Endothelial cell of umbilical vein (primary cell): Measurements from ENCODE around the gene SLAIN2. TPM values are rescaled to one million over a fixed set of nuclear protein-coding genes. Genes with fewer than 3 reads are reported as not detected.

Experiments used
- BruUV-seq: library from RNA; stranded (reverse); fragments of 400-500 nt; replicated peaks from 2 replicates; lab custom pipeline; 2021; lab: Mats Ljungman, UMichigan
- CTCF ChIA-PET: fragments of 300-600, 350-600 bp; sonication (Branson Sonifier 250); formaldehyde crosslinking; loops from one replicate; lab custom pipeline; 2021; ENCODE audit warnings: antibody characterized with exemption, inconsistent platforms; lab: Charles Lee
- POLR2A ChIA-PET: fragments of 300-600, 350-600 bp; sonication (Branson Sonifier 250); formaldehyde crosslinking; loops from one replicate; lab custom pipeline; 2021; ENCODE audit warnings: antibody characterized with exemption, inconsistent platforms; lab: Charles Lee
- DNase-seq: peaks from one replicate; pipeline ENCODE4 v3.0.0-alpha.2; 2011; ENCODE audit warnings: low read depth, low spot score
- FAIRE-seq: peaks from 2 replicates; lab custom pipeline; 2011; peaks lifted over from hg19 to GRCh38; lab: Jason Lieb, UNC
- H2AFZ ChIP-seq: 2 replicates; pipeline ENCODE4 v1.6.0; 2012; ENCODE audit warnings: low read depth, low read length, control low read depth, inconsistent platforms
- H3K27ac ChIP-seq: 2 replicates; pipeline ENCODE4 v1.5.1; 2011; ENCODE audit warnings: low read depth, mild to moderate bottlenecking, control low read depth, low read length, moderate library complexity; ENCODE audit not compliant: insufficient read depth
- H3K27me3 ChIP-seq, 2 experiments: 2 replicates each; pipeline versions ENCODE4 v1.6.0 to v1.6.1; 2011; ENCODE audit warnings: low read length in 2 of 2, mixed read lengths in 1 of 2; ENCODE audit not compliant: control insufficient read depth in 2 of 2, insufficient read depth in 2 of 2
- H3K36me3 ChIP-seq, 2 experiments: 2 replicates in 1 of 2; 3 replicates in 1 of 2; pipeline ENCODE4 v1.5.1; 2011; ENCODE audit warnings: low read length in 2 of 2, mild to moderate bottlenecking in 1 of 2, moderate library complexity in 1 of 2; ENCODE audit not compliant: control insufficient read depth in 2 of 2, insufficient read depth in 2 of 2; ENCODE audit errors: extremely low read depth in 1 of 2
- H3K4me1 ChIP-seq: 3 replicates; pipeline ENCODE4 v1.5.1; 2011; ENCODE audit warnings: mild to moderate bottlenecking, low read length; ENCODE audit not compliant: control insufficient read depth, insufficient read depth; ENCODE audit errors: extremely low read depth
- H3K4me2 ChIP-seq: 2 replicates; pipeline ENCODE4 v1.6.1; 2011; ENCODE audit warnings: low read length, control low read depth, mixed read lengths; ENCODE audit not compliant: insufficient read depth
- H3K4me3 ChIP-seq, 3 experiments: fragments of 200-600 bp in 1 of 3; sonication (generic), shearing (Covaris generic) in 1 of 3; replicated peaks in 1 of 3; 2 replicates each; pipeline ENCODE4 v1.5.1; 2011 to 2016; ENCODE audit warnings: control low read depth in 3 of 3, low read length in 3 of 3, mild to moderate bottlenecking in 2 of 3, inconsistent platforms in 1 of 3, low read depth in 1 of 3, moderate library complexity in 1 of 3; ENCODE audit not compliant: insufficient read depth in 1 of 3
- H3K79me2 ChIP-seq: 2 replicates; pipeline ENCODE4 v1.6.0; 2012; ENCODE audit warnings: low read length, inconsistent platforms; ENCODE audit not compliant: control insufficient read depth, insufficient read depth
- H3K9ac ChIP-seq: replicated peaks from 2 replicates; pipeline ENCODE3; 2011; ENCODE audit warnings: low read length, control low read depth; ENCODE audit not compliant: insufficient read depth; ENCODE audit errors: extremely low read depth
- H3K9me1 ChIP-seq: replicated peaks from 3 replicates; pipeline ENCODE4 v1.6.0; 2011; ENCODE audit warnings: mild to moderate bottlenecking, low read length; ENCODE audit not compliant: control insufficient read depth, insufficient read depth; ENCODE audit errors: extremely low read depth
- H3K9me3 ChIP-seq: replicated peaks from 2 replicates; pipeline ENCODE4 v1.5.1; 2012; ENCODE audit warnings: low read length, inconsistent platforms; ENCODE audit not compliant: control insufficient read depth, insufficient read depth
- H4K20me1 ChIP-seq: replicated peaks from 2 replicates; pipeline ENCODE3; 2011; ENCODE audit warnings: mild to moderate bottlenecking, low read length; ENCODE audit not compliant: control insufficient read depth, insufficient read depth; ENCODE audit errors: extremely low read depth
- EZH2 ChIP-seq: IDR thresholded peaks from 2 replicates; pipeline ENCODE4 v1.6.1; 2012; ENCODE audit warnings: borderline replicate concordance, low read depth, mild to moderate bottlenecking, moderate library complexity, low read length, inconsistent platforms; ENCODE audit not compliant: severe bottlenecking
- FOS ChIP-seq: IDR thresholded peaks from 2 replicates; pipeline ENCODE4 v1.6.1; 2011; ENCODE audit warnings: mild to moderate bottlenecking, low read length, moderate library complexity, borderline replicate concordance; ENCODE audit not compliant: insufficient read depth
- GATA2 ChIP-seq: IDR thresholded peaks from 2 replicates; pipeline ENCODE4 v1.7.0; 2011; ENCODE audit warnings: low read depth, mild to moderate bottlenecking, moderate library complexity, mixed read lengths, low read length; ENCODE audit not compliant: insufficient read length, insufficient read depth
- JUN ChIP-seq: IDR thresholded peaks from 2 replicates; pipeline ENCODE4 v1.6.1; 2011; ENCODE audit warnings: borderline replicate concordance, low read depth; ENCODE audit not compliant: insufficient read length, insufficient read depth
- MYC ChIP-seq: IDR thresholded peaks from one replicate; pipeline ENCODE4 v1.6.1; 2011; ENCODE audit warnings: mild to moderate bottlenecking, low read depth, low read length
- POLR2A ChIP-seq: IDR thresholded peaks from 2 replicates; pipeline ENCODE4 v1.6.1; 2012; ENCODE audit warnings: low read depth, mild to moderate bottlenecking, control low read depth, low read length
- POLR2AphosphoS5 ChIP-seq: IDR thresholded peaks from 2 replicates; pipeline ENCODE4 v1.6.1; 2012; ENCODE audit warnings: low read depth, mild to moderate bottlenecking, control low read depth, low read length, moderate library complexity; ENCODE audit not compliant: insufficient read depth
- dilution Hi-C: fragments of 300-500 bp; cut with MboI; formaldehyde crosslinking; loops from one replicate; pipeline ENCODE4 v1.15.0; 2019; ENCODE audit warnings: low sequenced_read_pairs; ENCODE audit not compliant: extremely low pct_ligation_motif_present
- intact Hi-C: fragments of 100-400 bp; cut with micrococcal nuclease; formaldehyde crosslinking; loops from one replicate; pipeline ENCODE4 v1.10.0; 2022
- polyA plus RNA-seq, 4 experiments: library from polyadenylated mRNA; depleted of rRNA in 3 of 4; stranded (reverse) in 3 of 4; unstranded in 1 of 4; fragments of >200 nt; gene quantifications; 2 replicates each; pipeline versions ENCODE4 v1.2.1 to v1.2.3, GENCODE V29; 2011 to 2012; ENCODE audit warnings: missing spikeins in 1 of 4
- total RNA-seq: library from RNA; stranded (reverse); gene quantifications from 2 replicates; pipeline ENCODE4 v1.2.3, GENCODE V29; 2021
- TF ChIP-seq, protein P1 (sequence below), 2 donors: IDR thresholded peaks; 1 replicate in 1 of 2; 2 replicates in 1 of 2; pipeline ENCODE4 v1.5.1; 2011; ENCODE audit warnings: low read length in 2 of 2, mild to moderate bottlenecking in 2 of 2, moderate library complexity in 2 of 2, control low read depth in 1 of 2, inconsistent platforms in 1 of 2, low read depth in 1 of 2; ENCODE audit not compliant: insufficient read depth in 1 of 2; ENCODE audit errors: extremely low read depth in 1 of 2
- TF ChIP-seq, protein P2 (sequence below): IDR thresholded peaks from 2 replicates; pipeline ENCODE4 v1.6.1; 2011; ENCODE audit not compliant: insufficient read depth, insufficient read length

SLAIN2 gene
- total and polyA plus RNA-seq, 2 donors (not counting 3 experiments of a cell fraction or from before 2014, with no cell fraction given), result 27.4 to 49.5 TPM

DNA sequence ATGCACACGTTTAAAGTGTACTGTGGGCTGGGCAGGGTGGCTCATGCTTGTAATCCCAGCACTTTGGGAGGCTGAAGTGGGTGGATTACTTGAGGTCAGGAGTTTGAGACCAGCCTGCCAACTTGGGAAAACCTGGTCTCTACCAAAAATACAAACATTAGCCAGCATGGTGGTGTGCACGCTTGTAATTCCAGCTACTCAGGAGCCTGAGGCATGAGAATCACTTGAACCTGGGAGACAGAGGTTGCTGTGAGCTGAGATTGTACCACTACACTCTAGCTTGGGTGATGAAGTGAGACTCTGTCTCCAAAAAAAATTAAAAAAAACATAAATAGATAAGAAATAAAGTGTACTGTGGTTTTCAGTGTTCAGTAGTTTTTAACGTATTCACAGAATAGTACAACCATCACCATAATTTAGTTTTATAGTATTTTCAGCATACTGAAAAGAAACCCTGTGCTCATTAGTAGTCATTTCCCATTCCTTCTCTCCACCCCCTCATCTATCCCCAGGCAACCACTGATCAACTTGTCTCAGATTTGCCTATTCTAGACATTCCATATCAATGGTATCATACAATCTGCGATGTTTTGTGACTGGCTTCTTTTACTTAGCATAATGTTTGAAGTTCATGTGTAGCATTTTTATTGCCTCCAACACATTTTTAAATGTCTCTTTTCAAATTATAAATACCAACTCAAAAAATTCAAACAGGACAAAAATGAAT, 19.1 kb downstream of the SLAIN2 start:
- dilution Hi-C loops, result no loop called here
- intact Hi-C loops, result no loop called here

More for the DNA sequence above, 19.1 kb downstream of the SLAIN2 start:
- Histone ChIP-seq H3K4me3 (no peak overlapping the region), H4K20me1 (no peaks in the 10 kb centered on the region), H3K9ac (no peak overlapping the region), H3K4me1 (no peaks in the 10 kb centered on the region), H3K9me3 (no peaks in the 10 kb centered on the region), H3K27me3 (no peaks in the 10 kb centered on the region), H3K79me2 (peaks cover 19% of the 10 kb centered on the region), H3K9me1 (no peaks in the 10 kb centered on the region), H3K36me3 (no peaks in the 10 kb centered on the region), H3K4me2 (no peak overlapping the region), H3K27ac (no peak overlapping the region), H2AFZ (no peak overlapping the region)
- FAIRE-seq (no peak), DNase-seq (no peak)
- BruUV-seq, result no TSS peak
- TF ChIP-seq FOS (no peak), JUN (no peak), EZH2 (no peak), MYC (no peak), POLR2AphosphoS5 (no peak), POLR2A (no peak), GATA2 (no peak)
- TF ChIP-seq, protein P1, sequence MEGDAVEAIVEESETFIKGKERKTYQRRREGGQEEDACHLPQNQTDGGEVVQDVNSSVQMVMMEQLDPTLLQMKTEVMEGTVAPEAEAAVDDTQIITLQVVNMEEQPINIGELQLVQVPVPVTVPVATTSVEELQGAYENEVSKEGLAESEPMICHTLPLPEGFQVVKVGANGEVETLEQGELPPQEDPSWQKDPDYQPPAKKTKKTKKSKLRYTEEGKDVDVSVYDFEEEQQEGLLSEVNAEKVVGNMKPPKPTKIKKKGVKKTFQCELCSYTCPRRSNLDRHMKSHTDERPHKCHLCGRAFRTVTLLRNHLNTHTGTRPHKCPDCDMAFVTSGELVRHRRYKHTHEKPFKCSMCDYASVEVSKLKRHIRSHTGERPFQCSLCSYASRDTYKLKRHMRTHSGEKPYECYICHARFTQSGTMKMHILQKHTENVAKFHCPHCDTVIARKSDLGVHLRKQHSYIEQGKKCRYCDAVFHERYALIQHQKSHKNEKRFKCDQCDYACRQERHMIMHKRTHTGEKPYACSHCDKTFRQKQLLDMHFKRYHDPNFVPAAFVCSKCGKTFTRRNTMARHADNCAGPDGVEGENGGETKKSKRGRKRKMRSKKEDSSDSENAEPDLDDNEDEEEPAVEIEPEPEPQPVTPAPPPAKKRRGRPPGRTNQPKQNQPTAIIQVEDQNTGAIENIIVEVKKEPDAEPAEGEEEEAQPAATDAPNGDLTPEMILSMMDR (IDR thresholded peaks at IDR 0.05; ENCODE audit: extremely low read depth in 1 of 2, insufficient read depth in 1 of 2, low read depth in 1 of 2, low read length in 2 of 2), result no peak
- TF ChIP-seq, protein P2, sequence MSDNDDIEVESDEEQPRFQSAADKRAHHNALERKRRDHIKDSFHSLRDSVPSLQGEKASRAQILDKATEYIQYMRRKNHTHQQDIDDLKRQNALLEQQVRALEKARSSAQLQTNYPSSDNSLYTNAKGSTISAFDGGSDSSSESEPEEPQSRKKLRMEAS, result no peak
- CTCF ChIA-PET, result interaction anchor here (1.8 kb wide), 1 partner anchor 9 kb away, joined by 6 read pairs; no protein-coding TSS in a partner anchor
- POLR2A ChIA-PET, result no interaction called here
